ENCODE measurements around the gene MREG.

Gene MREG

GRCh38 chr2:215946586-215946985, 66.8 kb downstream of the MREG start:
- Histone ChIP-seq H4K20me1 (ENCODE audit: insufficient read depth, low read length, poor library complexity, severe bottlenecking) (peaks cover 3% of the 10 kb centered on the region), H3F3A (ENCODE audit: low read depth) (no peaks in the 10 kb centered on the region), H3K79me2 (ENCODE audit: insufficient read depth, low read length) (peaks cover 7% of the 10 kb centered on the region; the same call in 1 of the 2 replicates), H3K4me3 (ENCODE audit: low read length, poor library complexity, severe bottlenecking) (no peak overlapping the region), H3K4me1 (ENCODE audit: insufficient read depth, low read length, poor library complexity, severe bottlenecking) (no peaks in the 10 kb centered on the region), H3K27me3 (ENCODE audit: insufficient read depth, low read length, poor library complexity, severe bottlenecking) (no peaks in the 10 kb centered on the region), H2AFZ (ENCODE audit: low read length) (no peak overlapping the region), H3K9me3 (ENCODE audit: insufficient read depth, low read depth, low read length) (no peaks in the 10 kb centered on the region), H3K36me3 (ENCODE audit: insufficient read depth, low read length) (peaks cover 47% of the 10 kb centered on the region; the same call in 1 of the 2 replicates), H3K4me2 (ENCODE audit: low read depth, low read length, poor library complexity, severe bottlenecking) (no peak overlapping the region), H3K9ac (ENCODE audit: low read depth, low read length, poor library complexity, severe bottlenecking) (no peak overlapping the region), H3K9me2 (replicated peaks; ENCODE audit: low read depth, low read length) (no peaks in the 10 kb centered on the region)
- TF ChIP-seq CTCF (conservative IDR thresholded peaks at IDR 0.05; ENCODE audit: low read length) (no peak), EZH2phosphoT487 (IDR thresholded peaks at IDR 0.05; ENCODE audit: borderline replicate concordance) (no peak)

GRCh38 chr2:215942194-215942593, 71.2 kb downstream of the MREG start:
- no peaks in the 10 kb centered on the region for H3K9me3 ChIP-seq (ENCODE audit: insufficient read depth, low read depth, low read length)
- H4K20me1 ChIP-seq (ENCODE audit: insufficient read depth, low read length, poor library complexity, severe bottlenecking): no peaks in the 10 kb centered on the region
- H3K36me3 ChIP-seq (ENCODE audit: insufficient read depth, low read length): peaks cover 67% of the 10 kb centered on the region; the same call in 1 of the 2 replicates
- no peak overlapping the region for H2AFZ ChIP-seq (ENCODE audit: low read length)
- H3K4me2 ChIP-seq (ENCODE audit: low read depth, low read length, poor library complexity, severe bottlenecking): no peak overlapping the region
- TF ChIP-seq CTCF (conservative IDR thresholded peaks at IDR 0.05; ENCODE audit: low read length) (no peak), EZH2phosphoT487 (IDR thresholded peaks at IDR 0.05; ENCODE audit: borderline replicate concordance) (no peak)
- no peak overlapping the region for H3K4me3 ChIP-seq (ENCODE audit: low read length, poor library complexity, severe bottlenecking)
- no peak overlapping the region for H3K9ac ChIP-seq (ENCODE audit: low read depth, low read length, poor library complexity, severe bottlenecking)
- H3K27me3 ChIP-seq (ENCODE audit: insufficient read depth, low read length, poor library complexity, severe bottlenecking): no peaks in the 10 kb centered on the region
- no peaks in the 10 kb centered on the region for H3K79me2 ChIP-seq (ENCODE audit: insufficient read depth, low read length)
- no peaks in the 10 kb centered on the region for H3F3A ChIP-seq (ENCODE audit: low read depth)
- H3K4me1 ChIP-seq (ENCODE audit: insufficient read depth, low read length, poor library complexity, severe bottlenecking): no peaks in the 10 kb centered on the region
- no peaks in the 10 kb centered on the region for H3K9me2 ChIP-seq (replicated peaks; ENCODE audit: low read depth, low read length)

- Histone ChIP-seq H3K27me3 (ENCODE audit: insufficient read depth, low read length, poor library complexity, severe bottlenecking) (no peaks in the 10 kb centered on the region), H3K9me3 (ENCODE audit: insufficient read depth, low read depth, low read length) (no peaks in the 10 kb centered on the region), H3K36me3 (ENCODE audit: insufficient read depth, low read length) (peaks cover 63% of the 10 kb centered on the region; the same call in 1 of the 2 replicates), H3F3A (ENCODE audit: low read depth) (no peaks in the 10 kb centered on the region), H3K79me2 (ENCODE audit: insufficient read depth, low read length) (no peaks in the 10 kb centered on the region), H3K4me2 (ENCODE audit: low read depth, low read length, poor library complexity, severe bottlenecking) (no peak overlapping the region), H4K20me1 (ENCODE audit: insufficient read depth, low read length, poor library complexity, severe bottlenecking) (no peaks in the 10 kb centered on the region), H3K4me3 (ENCODE audit: low read length, poor library complexity, severe bottlenecking) (no peak overlapping the region), H3K9me2 (replicated peaks; ENCODE audit: low read depth, low read length) (no peaks in the 10 kb centered on the region), H3K4me1 (ENCODE audit: insufficient read depth, low read length, poor library complexity, severe bottlenecking) (no peaks in the 10 kb centered on the region), H3K9ac (ENCODE audit: low read depth, low read length, poor library complexity, severe bottlenecking) (no peak overlapping the region), H2AFZ (ENCODE audit: low read length) (no peak overlapping the region)
- TF ChIP-seq CTCF (conservative IDR thresholded peaks at IDR 0.05; ENCODE audit: low read length) (no peak), EZH2phosphoT487 (IDR thresholded peaks at IDR 0.05; ENCODE audit: borderline replicate concordance) (no peak)
These were observed 71.6 kb downstream of the MREG start for GRCh38 chr2:215941726-215942125.
